ENCODE measurements around the gene ZC3H4. TPM values are rescaled to one million over a fixed set of nuclear protein-coding genes. Genes with fewer than 3 reads are reported as not detected.
A peak's percentile ranks its signal among the peaks of the same experiment; 100 is the strongest.
"Not testable (repeated sequence)": the region's sequence is repeated elsewhere in the genome, so short reads cannot be mapped to it uniquely, and the experiment has no call there.

Gene ZC3H4
- total RNA-seq, 1 experiment from 2014 or later, result 11.2 TPM

DNA sequence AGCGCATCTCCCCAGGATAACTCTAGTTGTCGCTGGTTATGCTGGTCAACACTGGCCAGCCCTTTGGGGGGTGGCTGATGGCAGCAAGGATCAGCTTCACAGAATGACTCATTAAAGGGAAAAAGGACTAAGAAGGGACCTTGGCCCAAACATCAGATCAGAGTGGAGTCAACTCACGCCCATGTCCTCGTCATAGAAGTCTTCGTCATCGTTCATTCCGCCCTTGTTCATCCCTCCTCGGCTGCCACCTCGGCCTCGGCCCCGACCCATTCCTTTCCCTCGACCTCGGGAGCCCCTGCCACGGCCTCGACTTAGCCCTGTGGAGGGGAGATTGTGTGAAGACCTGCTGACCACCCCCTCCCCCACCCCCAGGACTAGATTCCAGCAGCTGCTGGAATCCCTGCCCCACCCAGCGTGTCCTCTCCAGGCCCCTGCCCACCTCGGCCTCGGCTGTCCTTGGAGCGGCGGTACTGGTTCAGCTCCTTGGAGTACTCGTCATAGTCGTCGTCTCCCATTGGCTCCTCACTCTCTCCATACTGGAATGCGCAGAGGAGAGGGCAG lies 28.6 kb downstream of the ZC3H4 start:
- DNase-seq (ENCODE audit: low read depth), result no peak

GRCh38 chr19:47082493-47082892 lies 31.1 kb downstream of the ZC3H4 start:
- DNase-seq (ENCODE audit: low read depth), result no peak

DNA sequence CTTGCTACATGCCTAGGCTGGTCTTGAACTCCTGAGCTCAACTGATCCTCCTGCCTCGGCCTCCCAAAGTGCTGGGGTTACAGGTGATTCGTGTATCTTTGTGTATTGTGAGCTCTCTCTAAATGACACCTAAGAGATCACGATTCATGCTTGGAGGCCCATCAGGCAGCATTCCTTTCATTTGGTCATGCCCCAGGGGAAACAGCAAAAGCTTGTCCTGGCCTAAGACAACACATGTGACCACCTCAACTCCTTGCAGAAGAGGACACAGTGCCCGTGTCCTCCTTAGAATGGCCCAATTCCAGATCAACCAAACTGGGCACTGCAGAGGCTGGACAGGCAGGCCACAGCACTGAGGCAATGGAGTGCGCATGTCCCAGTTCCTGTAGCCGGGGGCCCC lies 32.5 kb downstream of the ZC3H4 start:
- DNase-seq (ENCODE audit: low read depth), result peak; percentile 26

- not testable (repeated sequence) for DNase-seq (ENCODE audit: low read depth)
These were observed 35.2 kb downstream of the ZC3H4 start for GRCh38 chr19:47078351-47078750.

GRCh38 chr19:47075941-47076340 lies 37.6 kb downstream of the ZC3H4 start:
- DNase-seq (ENCODE audit: low read depth), result no peak

DNA sequence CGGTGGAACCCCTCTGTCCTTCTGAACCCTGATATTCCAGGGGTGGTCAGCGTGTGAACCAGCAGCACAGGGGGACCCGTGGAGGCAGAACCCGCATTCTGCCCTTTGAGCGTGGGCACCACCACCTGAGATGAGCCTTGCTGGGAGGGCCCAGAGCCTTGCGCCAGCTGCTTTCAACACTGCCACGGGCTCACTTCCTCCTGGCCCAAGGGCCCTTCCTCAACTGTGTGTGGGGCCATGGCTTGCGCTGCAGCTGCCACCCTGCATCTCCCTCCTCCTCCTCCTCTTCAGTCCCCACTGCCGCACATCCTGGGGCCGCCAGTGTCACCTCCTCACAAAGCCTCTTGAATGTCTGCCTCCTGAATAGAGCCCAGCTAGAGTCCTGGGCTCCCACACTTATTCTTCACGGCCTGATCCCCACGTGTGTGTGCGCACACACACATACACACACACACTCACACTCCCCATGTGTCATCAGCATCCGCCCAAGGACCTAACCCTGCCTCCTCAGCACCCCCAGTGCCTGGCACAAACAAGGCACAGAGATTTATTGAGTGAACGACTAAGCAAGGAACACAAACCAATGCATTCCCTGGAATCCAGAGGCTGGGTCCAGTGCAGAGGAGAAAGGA lies 38.3 kb downstream of the ZC3H4 start:
- no peak for DNase-seq (ENCODE audit: low read depth)

GRCh38 chr19:47074621-47075020 lies 39.0 kb downstream of the ZC3H4 start:
- DNase-seq (ENCODE audit: low read depth), result no peak

DNA sequence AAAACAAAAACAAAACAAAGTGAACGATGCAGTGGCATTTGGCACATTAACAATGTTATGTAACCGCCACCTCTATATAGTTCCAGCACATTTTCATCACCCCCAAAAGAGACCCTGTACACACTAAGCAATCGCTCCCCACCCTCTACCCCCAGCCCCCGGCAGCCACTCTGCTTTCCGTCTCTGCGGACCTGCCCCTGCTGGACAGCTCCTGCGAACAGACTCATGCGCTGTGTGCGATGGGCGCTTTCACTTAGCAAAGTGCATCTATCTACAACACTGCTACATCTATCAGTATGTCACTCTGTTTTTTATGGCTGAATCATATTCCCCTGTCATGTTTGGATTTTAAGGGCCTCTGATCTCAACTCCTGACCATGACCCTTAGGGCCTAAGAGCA lies 40.0 kb downstream of the ZC3H4 start:
- no peak for DNase-seq (ENCODE audit: low read depth)

DNA sequence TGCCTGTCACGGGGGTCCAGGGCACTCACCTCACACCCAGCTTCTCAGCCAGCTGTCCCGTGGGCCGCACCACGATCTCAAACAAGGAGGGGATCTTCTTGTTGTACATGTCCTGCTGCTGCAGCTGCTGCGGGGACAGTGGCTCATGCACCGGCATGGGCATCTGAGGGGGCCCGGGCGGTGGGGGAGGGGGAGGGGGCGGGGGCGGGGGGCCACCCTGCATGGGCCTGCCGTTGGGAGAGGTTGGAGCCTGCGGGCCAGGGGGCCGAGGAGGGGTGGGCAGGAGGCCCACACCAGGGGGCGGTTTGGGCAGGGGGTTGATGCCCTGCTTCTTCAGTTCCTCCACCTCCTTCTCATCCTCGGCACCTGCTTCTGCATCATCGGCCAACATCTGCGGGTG lies 41.3 kb downstream of the ZC3H4 start:
- DNase-seq (ENCODE audit: low read depth), result no peak

- no peak for DNase-seq (ENCODE audit: low read depth)
These were observed 41.8 kb downstream of the ZC3H4 start for GRCh38 chr19:47071731-47072130.

DNA sequence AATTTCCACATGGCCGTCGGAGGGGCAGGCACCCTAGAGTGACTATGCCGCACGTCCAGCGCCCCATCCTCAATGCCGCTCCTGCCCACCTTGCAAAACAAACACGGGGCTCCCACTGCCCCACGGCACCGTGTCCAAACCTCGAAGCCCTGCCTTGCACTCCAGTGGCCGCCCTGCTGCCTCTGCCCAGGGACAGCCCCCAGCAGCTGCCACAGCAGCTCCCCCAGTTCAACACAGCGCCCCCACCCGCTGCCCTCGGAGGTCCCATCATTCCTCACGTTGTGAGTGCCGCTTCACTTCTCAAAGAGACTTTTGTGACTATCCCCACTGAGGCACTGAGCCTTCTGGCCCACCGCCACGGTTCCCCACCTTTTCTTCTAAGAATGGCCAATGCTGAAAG lies 42.8 kb downstream of the ZC3H4 start:
- DNase-seq (ENCODE audit: low read depth), result no peak

GRCh38 chr19:47069795-47070194 lies 43.8 kb downstream of the ZC3H4 start:
- no peak for DNase-seq (ENCODE audit: low read depth)

- no peak for DNase-seq (ENCODE audit: low read depth)
These were observed 44.6 kb downstream of the ZC3H4 start for GRCh38 chr19:47068876-47069406.

DNA sequence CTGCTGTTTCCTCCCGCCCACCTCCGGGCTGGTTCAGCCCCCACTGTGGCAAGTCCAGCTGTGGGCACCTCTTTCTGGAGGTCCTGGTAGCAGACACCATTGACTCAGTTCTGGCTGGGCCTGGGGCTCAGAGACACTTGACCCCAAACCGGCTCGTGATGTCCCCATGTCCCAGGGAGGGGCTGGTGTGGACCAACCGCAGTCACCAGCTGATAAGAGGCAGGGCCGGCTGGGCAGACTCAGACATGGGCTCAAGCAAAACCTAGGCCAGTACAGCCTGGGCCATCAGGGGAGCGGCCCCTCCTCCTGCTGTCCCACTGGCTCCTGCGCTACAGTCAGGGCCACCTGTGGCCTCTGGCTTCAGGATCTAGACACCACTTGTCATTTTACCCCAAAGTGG lies 45.3 kb downstream of the ZC3H4 start:
- DNase-seq (ENCODE audit: low read depth), result no peak

GRCh38 chr19:47067215-47067847 lies 46.2 kb downstream of the ZC3H4 start:
- no peak for DNase-seq (ENCODE audit: low read depth)

- no peak for DNase-seq (ENCODE audit: low read depth)
These were observed 47.0 kb downstream of the ZC3H4 start for GRCh38 chr19:47066376-47067214.

DNA sequence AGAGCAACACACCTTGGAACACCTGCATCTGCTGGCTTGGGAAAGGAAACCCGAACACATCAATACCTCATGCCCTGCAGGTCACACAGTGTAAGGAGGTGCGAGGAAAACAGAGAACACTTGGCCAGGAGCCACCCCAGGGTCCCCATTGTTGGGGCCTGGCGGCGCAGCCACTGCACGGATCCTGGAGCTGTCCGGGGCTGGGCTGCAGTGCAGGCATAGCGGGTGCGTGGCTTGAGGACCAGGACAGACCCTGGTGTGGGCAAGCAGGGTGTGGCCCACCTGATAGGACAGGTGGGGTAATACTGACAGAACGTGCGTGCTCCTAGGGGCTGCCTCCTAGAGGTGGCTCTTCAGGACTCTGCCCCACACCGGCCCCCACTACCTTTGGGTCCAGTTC lies 48.3 kb downstream of the ZC3H4 start:
- no peak for DNase-seq (ENCODE audit: low read depth)

- no peak for DNase-seq (ENCODE audit: low read depth)
These were observed 49.7 kb downstream of the ZC3H4 start for GRCh38 chr19:47063874-47064273.

DNA sequence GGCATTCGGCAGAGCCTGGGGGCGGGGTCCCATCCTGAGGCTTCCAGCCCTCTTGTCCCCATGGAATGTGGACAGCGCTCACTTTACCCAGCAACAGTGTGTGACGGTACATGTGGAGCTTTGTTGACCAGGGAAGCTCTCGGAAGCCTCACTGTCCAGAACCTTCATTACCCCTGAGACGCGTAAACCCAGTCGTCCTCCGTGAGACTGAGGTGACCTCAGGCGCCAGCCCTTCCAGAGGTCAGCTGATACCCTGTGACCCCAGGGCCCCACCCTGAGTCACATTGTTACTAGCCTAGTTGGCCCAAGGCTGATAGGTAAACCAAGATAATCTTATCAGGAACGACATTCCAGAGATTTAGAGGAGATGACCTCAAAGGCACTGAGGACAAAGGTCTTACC lies 55.0 kb downstream of the ZC3H4 start:
- no peak for DNase-seq (ENCODE audit: low read depth)

DNA sequence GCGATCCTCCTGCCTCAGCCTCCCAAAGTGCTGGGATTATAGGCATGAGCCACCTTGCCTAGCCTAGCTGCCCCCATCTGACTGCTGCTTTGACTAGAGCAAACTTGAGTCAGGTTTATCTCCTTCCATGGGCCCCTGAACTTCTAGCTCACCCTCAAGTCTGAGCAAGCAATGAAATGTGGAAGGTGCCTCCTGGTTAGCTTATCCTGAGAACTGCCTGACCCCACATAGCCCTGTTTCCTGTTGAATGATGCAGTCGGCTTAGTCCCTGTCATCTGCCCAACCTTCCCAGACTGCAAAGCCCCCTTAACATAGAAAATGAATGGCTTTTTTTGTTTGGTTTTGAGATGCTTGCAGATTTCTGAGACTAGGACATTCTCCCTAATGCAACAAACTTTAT lies 56.2 kb downstream of the ZC3H4 start:
- peak; percentile 15 for DNase-seq (ENCODE audit: low read depth)

DNA sequence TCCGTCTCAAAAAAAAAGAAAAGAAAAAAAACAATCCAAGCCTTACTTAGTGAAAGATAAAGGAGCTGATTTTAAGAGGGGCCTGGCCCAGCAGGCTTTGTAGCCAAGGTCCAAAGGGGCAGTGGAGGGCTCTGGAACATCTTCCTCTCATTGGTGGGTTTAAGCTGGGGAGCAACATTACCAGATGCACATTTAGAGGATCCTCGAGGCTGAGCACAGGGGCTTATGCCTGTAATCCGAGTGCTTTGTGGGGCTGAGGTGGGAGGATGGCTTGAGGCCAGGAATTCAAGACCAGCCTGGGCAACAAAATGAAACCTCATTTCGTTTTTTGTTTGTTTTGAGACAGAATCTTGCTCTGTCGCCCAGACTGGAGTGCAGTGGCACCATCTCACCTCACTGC lies 57.2 kb downstream of the ZC3H4 start:
- no peak for DNase-seq (ENCODE audit: low read depth)

DNA sequence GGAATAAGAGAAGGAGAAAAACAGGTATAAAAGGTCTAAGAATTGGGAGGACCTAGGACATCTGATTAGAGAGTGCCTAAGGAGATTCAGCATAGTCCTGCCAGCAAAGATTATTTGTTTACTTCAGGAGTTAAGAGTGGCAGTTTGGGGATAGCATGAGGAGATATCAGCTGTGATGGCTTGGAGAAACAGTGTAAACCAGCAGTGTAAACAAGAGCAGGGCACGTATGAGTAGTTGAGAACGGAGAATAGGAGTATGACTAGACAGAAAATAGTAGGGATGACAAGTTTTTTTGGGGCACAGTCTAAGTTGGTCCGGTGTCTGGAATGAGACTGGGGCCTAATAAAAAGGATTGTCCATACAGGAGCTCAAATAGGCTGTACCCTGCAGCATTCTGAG lies 63.0 kb downstream of the ZC3H4 start:
- not testable (repeated sequence) for DNase-seq (ENCODE audit: low read depth)
